HG02571 (cell line): Measurements from ENCODE around the gene SCAANT1.

ENCODE experiments used
- ATAC-seq: cut with Tn5 transposase; IDR thresholded peaks from one replicate; pipeline ENCODE4 v1.9.1; 2021; ENCODE audit warnings: mild to moderate bottlenecking, moderate library complexity; ENCODE audit not compliant: unreplicated experiment

The SCAANT1 gene

DNA sequence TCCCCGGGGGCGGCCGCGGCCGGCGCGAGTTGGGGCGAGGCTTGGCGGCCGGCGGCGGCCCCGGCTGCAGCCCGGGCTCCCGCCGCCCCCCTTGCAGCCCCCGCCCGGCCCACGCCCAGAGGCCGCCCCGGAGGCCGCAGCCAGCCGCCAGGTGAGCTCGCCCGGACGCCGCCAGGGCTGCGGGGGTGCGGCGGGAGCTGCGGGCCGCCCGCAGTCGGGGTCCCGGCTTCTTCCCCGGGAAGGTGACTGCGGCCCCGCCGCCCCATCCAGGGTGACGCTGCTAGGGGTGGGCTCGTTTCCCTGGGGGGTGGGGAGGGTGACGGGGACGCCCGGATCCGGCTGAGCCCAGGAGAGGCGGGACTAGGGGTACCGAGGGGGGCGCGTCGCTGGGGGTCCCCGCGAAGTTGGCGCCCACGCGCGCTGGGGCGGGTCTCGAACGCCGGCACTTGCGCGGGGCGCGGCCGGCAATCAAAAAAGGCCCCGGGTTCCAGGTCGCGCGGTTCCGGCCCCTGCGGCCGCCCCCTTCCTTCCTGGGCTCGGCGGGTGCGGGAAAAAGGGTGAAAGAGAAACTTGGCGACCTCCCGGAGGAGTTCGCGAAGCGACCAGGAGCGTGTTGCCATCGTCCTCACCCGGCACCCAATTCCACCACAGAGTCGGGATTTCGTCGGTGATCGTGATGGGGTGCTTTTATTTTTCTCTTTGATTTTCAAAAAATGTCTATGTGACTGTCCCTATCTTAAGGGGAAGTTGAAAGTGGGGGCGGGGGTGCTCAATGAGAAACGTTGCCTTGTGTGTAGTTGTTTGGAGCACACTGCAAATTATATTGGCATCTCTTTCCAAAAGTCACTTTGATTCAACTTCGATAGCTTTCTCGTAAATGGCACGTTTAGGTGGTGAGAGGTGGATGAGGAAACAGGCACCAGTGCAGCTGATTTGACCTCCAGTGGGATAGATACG, 47.9 kb downstream of the SCAANT1 start:
- ATAC-seq, result peak; percentile 60

DNA sequence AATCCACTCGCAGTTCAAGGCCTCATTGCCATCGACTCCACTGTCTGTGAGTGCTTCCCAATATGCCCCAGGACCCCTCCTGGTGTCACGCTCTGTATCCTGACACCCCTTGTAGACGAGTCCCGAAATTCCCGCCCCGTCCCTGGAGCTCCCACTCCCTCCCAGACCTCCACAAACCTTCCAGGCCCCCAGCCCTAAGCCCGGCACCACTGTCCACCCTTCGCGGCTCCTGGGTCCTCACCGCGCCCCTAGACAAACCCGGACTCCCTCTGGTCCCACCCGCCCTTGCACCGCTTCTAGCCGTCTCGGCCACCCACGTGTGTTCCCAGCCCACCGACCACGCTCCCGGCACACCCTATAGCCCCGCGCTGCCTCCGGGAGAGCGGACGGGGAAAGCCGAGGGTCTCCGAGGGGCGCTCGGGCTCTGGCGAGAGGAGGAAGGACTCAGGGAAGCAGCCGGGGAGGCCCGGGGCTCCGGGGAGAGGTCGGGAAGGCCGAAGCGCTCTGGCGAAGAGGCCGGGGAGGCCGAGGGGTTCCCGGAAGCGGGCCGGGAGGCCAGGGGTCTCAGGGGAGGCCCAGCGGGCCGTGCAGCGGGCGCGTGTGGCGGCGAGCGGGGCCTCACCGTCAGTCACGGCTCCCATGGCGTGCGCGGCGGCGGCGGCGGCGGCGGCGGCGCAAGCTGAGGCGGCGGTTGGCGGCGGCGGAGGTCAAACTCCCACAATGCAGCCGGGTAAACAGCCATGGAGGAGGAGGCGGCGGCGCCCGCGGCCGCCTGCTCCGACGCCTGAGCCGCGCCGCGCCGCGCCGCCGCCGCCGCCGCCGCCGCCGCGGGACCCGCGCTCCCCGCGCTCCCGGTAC, 48.8 kb downstream of the SCAANT1 start, which contains the start of the genes ATXN7 and THOC7:
Gene ATXN7, plus strand, starts transcription at position 718 of the 858 bp plus-strand sequence. CDS start 48,732 bp downstream, outside the sequence.
Gene THOC7, minus strand, starts transcription at position 656 of the 858 bp plus-strand sequence. Its CDS starts 15 bp downstream, at position 641.
- ATAC-seq, result peak; percentile 70

DNA sequence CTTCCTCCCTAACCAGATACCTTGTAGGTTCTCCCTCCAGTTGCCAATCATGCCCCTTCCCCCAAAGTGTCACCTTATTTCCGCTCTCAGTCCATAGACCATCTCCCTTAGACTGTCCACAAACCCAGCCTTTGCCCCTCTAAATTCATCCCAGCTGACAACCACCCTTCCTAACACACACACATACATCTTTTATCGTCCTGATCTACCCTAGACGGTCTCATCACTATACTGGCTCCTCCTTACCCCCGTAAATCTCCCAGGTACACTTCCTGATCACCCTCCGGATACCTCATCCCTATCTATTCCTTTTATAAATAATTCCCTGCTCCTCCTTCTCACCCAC, 49.4 kb downstream of the SCAANT1 start:
- peak; percentile 1 for ATAC-seq
